Erythroblast (primary cell): ENCODE measurements around the gene CMTM2.

Experiments used
- GATA1 ChIP-seq: IDR thresholded peaks from 2 replicates; pipeline ENCODE4 v1.6.1; 2011; ENCODE audit warnings: low read depth, mild to moderate bottlenecking, control low read depth, low read length, moderate library complexity
- POLR2A ChIP-seq: IDR thresholded peaks from 2 replicates; pipeline ENCODE4 v1.6.1; 2011; ENCODE audit warnings: mild to moderate bottlenecking, low read length

DNA sequence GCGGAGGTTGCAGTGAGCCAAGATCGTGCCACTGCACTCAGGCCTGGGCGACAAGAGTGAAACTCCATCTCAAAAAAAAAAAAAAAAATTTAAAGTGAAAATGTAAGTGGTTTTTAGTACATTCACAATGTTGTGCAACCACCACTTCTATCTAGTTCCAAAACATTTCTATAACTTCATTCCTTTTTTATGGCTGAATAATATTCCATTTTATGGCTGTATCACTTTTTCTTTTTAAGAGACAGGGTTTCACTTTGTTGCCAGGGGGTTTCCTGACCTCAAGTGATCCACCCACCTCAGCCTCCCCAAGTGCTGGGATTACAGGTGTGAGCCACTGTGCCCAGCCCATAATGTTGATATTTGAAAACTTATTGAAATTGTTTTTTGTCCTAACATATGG, 13.6 kb downstream of the CMTM2 start:
- TF ChIP-seq POLR2A (no peak), GATA1 (no peak)
